ENCODE data around the gene VAPB. TPM values are rescaled to one million over a fixed set of nuclear protein-coding genes. Genes with fewer than 3 reads are reported as not detected.

VAPB gene, protein sequence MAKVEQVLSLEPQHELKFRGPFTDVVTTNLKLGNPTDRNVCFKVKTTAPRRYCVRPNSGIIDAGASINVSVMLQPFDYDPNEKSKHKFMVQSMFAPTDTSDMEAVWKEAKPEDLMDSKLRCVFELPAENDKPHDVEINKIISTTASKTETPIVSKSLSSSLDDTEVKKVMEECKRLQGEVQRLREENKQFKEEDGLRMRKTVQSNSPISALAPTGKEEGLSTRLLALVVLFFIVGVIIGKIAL
- total RNA-seq: 9.7 and 22.5 TPM in 2 replicates

GRCh38 chr20:58388882-58389323, at the start of gene VAPB:
Gene VAPB (plus strand): TSS chr20:58389229. CDS start chr20:58389460, 231 bp downstream.

Other genes starting within 250 kb of the VAPB start
- gene ANKRD60, start 160.6 kb upstream of the VAPB start, total RNA-seq: not detected in 2 replicates
- gene RAB22A, start 79.5 kb upstream of the VAPB start, total RNA-seq: 10.2 and 11.7 TPM in 2 replicates
- gene APCDD1L, start 126.2 kb downstream of the VAPB start, total RNA-seq: 0.09 and 31.3 TPM in 2 replicates

Data from endothelial cell of coronary artery (primary cell).